ENCODE measurements around the gene MCOLN2. TPM values are rescaled to one million over a fixed set of nuclear protein-coding genes. Genes with fewer than 3 reads are reported as not detected.

The MCOLN2 gene
- total and polyA plus RNA-seq, 2 of the 4 experiments (the other 2 are of a cell fraction) = 0.43 to 0.54 TPM

DNA sequence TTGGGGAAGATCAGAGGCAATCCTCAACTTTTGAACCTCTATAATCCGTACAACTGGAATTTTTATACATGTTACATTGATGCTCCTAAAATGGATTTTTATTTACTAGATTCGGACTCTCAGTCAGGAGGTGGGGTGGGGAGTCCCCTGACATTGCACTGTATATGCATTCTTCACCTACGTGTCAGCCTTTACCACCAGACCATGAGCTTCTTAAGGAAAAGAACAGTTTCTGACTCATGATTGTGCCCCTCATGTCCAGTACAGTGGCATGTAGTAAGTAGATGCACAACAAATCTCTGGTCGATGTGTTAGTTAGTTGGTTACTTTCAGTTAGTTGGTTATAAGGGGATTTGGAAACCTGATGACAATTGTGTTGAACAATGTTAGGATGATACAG lies 119.3 kb downstream of the MCOLN2 start:
- Histone ChIP-seq H3K27me3 (ENCODE audit: control insufficient read depth, insufficient read depth, low read length) (no peaks in the 10 kb centered on the region), H4K20me1 (ENCODE audit: insufficient read depth, low read length) (no peaks in the 10 kb centered on the region), H2AK9ac (replicated peaks; ENCODE audit: low read depth, low read length, poor library complexity) (no peak overlapping the region), H3K4me3 (ENCODE audit: insufficient read depth, low read depth, low read length) (no peak overlapping the region), H3K56ac (ENCODE audit: extremely low read depth, insufficient read depth, low read length) (no peak overlapping the region), H3K14ac (replicated peaks; ENCODE audit: low read depth, low read length) (peak overlapping the region; percentile 78; the same call in 1 of the 2 replicates), H3K9me1 (ENCODE audit: insufficient read depth, low read length) (no peaks in the 10 kb centered on the region; the same call in 1 of the 2 replicates), H2BK5ac (ENCODE audit: low read depth, low read length, poor library complexity, severe bottlenecking) (no peak overlapping the region), H4K8ac (ENCODE audit: low read depth in 2 of 2, low read length in 2 of 2) (peak overlapping the region in 1 of 2 experiments; percentile 9; a peak in 1 of 4 replicates), H3K79me1 (ENCODE audit: low read depth in 1 of 2, low read length in 2 of 2) (no peaks in the 10 kb centered on the region), H3K4me2 (ENCODE audit: low read depth, low read length) (no peak overlapping the region), H4K91ac (ENCODE audit: insufficient read depth, low read depth, low read length) (peak overlapping the region; percentile 63; the same call in 1 of the 2 replicates), H2BK20ac (ENCODE audit: low read depth, low read length) (peak overlapping the region; percentile 71), H4K5ac (ENCODE audit: low read depth, low read length) (no peak overlapping the region), H2AK5ac (ENCODE audit: low read depth, low read length) (peak overlapping the region; percentile 61; the same call in 1 of the 2 replicates), H3K36me3 (ENCODE audit: control insufficient read depth, insufficient read depth, low read length) (no peaks in the 10 kb centered on the region), H2BK120ac (ENCODE audit: low read depth, low read length) (peak overlapping the region; percentile 67), H3K9ac (ENCODE audit: low read depth, low read length) (no peak overlapping the region), H2BK15ac (ENCODE audit: low read depth, low read length) (peak overlapping the region; percentile 44; the same call in 1 of the 3 replicates), H3K4me1 (ENCODE audit: control insufficient read depth, insufficient read depth, low read length) (peaks cover 2% of the 10 kb centered on the region; the same call in 1 of the 2 replicates), H3K27ac (ENCODE audit: insufficient read depth, low read length) (no peak overlapping the region), H3K4ac (ENCODE audit: low read depth, low read length) (peak overlapping the region; percentile 63; the same call in 1 of the 2 replicates), H3K18ac (ENCODE audit: low read depth, low read length) (no peak overlapping the region), H3K9me3 (ENCODE audit: control insufficient read depth, insufficient read depth, low read length) (peaks cover 2% of the 10 kb centered on the region; the same call in 1 of the 2 replicates), H2AFZ (replicated peaks; ENCODE audit: low read length, poor library complexity) (no peak overlapping the region), H3K23ac (ENCODE audit: low read depth, low read length) (peak overlapping the region; percentile 23; the same call in 1 of the 2 replicates)
- ChIA-PET CTCF (no interaction called here), POLR2A (ENCODE audit: unreplicated experiment) (no interaction called here)
- intact Hi-C loops (cut with micrococcal nuclease) = no loop called here
- DNase-seq = peak; percentile 83
- TF ChIP-seq FOS (IDR thresholded peaks at IDR 0.05; ENCODE audit: low read depth, low read length) = no peak
- no peak for TF ChIP-seq RFX5 (IDR thresholded peaks at IDR 0.05; ENCODE audit: low read depth, low read length)
- no peak for TF ChIP-seq MAFK (IDR thresholded peaks at IDR 0.05; ENCODE audit: low read depth, low read length)
- TF ChIP-seq, protein P1, sequence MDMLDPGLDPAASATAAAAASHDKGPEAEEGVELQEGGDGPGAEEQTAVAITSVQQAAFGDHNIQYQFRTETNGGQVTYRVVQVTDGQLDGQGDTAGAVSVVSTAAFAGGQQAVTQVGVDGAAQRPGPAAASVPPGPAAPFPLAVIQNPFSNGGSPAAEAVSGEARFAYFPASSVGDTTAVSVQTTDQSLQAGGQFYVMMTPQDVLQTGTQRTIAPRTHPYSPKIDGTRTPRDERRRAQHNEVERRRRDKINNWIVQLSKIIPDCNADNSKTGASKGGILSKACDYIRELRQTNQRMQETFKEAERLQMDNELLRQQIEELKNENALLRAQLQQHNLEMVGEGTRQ (IDR thresholded peaks at IDR 0.05; ENCODE audit: low read depth, low read length) = no peak
- TF ChIP-seq MAZ (IDR thresholded peaks at IDR 0.05; ENCODE audit: borderline replicate concordance, low read depth, low read length) = no peak
- TF ChIP-seq BHLHE40 (IDR thresholded peaks at IDR 0.05; ENCODE audit: low read depth, low read length) = no peak
- no peak for TF ChIP-seq RAD21 (IDR thresholded peaks at IDR 0.05; ENCODE audit: low read length)
- TF ChIP-seq RCOR1 (IDR thresholded peaks at IDR 0.05; ENCODE audit: insufficient replicate concordance, low read length) = no peak
- no peak for TF ChIP-seq CHD1 (IDR thresholded peaks at IDR 0.05; ENCODE audit: low read depth, low read length)
- no peak for TF ChIP-seq SMC3 (IDR thresholded peaks at IDR 0.05; ENCODE audit: low read depth, low read length)
- TF ChIP-seq, protein P2, sequence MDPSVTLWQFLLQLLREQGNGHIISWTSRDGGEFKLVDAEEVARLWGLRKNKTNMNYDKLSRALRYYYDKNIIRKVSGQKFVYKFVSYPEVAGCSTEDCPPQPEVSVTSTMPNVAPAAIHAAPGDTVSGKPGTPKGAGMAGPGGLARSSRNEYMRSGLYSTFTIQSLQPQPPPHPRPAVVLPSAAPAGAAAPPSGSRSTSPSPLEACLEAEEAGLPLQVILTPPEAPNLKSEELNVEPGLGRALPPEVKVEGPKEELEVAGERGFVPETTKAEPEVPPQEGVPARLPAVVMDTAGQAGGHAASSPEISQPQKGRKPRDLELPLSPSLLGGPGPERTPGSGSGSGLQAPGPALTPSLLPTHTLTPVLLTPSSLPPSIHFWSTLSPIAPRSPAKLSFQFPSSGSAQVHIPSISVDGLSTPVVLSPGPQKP (IDR thresholded peaks at IDR 0.05; ENCODE audit: borderline replicate concordance, low read depth, low read length) = no peak
- TF ChIP-seq CEBPB (IDR thresholded peaks at IDR 0.05; ENCODE audit: low read depth, low read length) = no peak
- no peak for TF ChIP-seq MXI1 (IDR thresholded peaks at IDR 0.05; ENCODE audit: borderline replicate concordance, low read depth, low read length)
- TF ChIP-seq, protein P3, sequence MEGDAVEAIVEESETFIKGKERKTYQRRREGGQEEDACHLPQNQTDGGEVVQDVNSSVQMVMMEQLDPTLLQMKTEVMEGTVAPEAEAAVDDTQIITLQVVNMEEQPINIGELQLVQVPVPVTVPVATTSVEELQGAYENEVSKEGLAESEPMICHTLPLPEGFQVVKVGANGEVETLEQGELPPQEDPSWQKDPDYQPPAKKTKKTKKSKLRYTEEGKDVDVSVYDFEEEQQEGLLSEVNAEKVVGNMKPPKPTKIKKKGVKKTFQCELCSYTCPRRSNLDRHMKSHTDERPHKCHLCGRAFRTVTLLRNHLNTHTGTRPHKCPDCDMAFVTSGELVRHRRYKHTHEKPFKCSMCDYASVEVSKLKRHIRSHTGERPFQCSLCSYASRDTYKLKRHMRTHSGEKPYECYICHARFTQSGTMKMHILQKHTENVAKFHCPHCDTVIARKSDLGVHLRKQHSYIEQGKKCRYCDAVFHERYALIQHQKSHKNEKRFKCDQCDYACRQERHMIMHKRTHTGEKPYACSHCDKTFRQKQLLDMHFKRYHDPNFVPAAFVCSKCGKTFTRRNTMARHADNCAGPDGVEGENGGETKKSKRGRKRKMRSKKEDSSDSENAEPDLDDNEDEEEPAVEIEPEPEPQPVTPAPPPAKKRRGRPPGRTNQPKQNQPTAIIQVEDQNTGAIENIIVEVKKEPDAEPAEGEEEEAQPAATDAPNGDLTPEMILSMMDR (conservative IDR thresholded peaks at IDR 0.05; ENCODE audit: low read depth, low read length) = no peak
- no peak for TF ChIP-seq POLR2A (IDR thresholded peaks at IDR 0.05; ENCODE audit: low read depth, low read length)
- no CpG with 5 or more reads among the region's 4 CpGs for WGBS, 2 experiments (ENCODE audit: extremely low coverage in 2 of 2, insufficient read length in 1 of 2)
- dilution Hi-C loops (cut with HindIII; ENCODE audit: low sequenced_read_pairs, unreplicated experiment) = no loop called here
- peak; percentile 69 for ATAC-seq (ENCODE audit: low read depth)
- no TSS peak for BruUV-seq (replicated peaks)
- in situ Hi-C loops (cut with MboI; ENCODE audit: low sequenced_read_pairs) = no loop called here

Measured in IMR-90 (cell line).